Erythroblast (primary cell): ENCODE data around the gene RAB40C.

ENCODE experiments used
- DNase-seq, 2 experiments: peaks; one replicate each; lab custom pipeline; 2025; lab: John Stamatoyannopoulos, UW
- GATA1 ChIP-seq: IDR thresholded peaks from 2 replicates; pipeline ENCODE4 v1.6.1; 2011; ENCODE audit warnings: low read depth, mild to moderate bottlenecking, control low read depth, low read length, moderate library complexity
- POLR2A ChIP-seq: IDR thresholded peaks from 2 replicates; pipeline ENCODE4 v1.6.1; 2011; ENCODE audit warnings: mild to moderate bottlenecking, low read length

Gene RAB40C

DNA sequence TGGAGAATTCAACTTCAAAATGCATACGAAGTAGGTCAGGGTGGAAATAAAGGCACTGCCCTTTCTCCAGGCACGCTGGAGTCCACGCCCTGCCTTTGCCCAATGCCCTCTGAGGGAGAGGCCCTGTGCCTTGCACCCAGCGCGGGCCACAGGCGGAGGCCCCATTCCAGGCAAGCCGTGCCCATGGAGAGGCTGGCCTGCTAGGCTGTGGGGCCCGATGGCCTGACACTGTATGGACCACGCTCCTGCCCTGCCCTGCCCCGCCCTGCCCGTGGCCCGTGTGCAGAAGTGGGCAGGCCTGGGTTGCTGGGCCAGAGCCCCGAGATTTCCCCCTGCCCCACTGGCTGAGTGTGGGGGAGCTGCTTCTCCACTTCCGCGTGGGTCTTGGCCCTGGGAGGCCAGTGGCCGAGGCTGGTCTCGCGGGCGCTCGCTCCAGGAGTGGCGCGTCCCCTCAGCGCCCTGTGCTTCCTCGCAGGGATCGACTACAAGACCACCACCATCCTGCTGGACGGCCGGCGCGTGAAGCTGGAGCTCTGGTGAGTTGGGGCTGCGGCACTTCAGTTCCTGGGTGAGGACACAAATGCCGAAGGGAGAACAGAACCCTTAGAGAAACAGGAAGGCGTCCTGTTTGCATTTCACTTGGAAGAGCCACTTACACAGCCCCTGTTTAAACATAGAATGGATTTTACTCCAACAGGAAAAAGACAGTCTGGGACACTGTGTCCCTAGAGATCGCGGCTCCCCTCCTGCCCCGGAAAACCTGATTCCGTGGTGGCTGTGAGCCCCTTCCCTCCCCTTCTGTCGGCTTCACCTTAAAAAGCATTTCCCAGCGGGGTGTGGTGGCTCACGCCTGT is 27.1 kb downstream of the RAB40C start:
- no peak for DNase-seq

DNA sequence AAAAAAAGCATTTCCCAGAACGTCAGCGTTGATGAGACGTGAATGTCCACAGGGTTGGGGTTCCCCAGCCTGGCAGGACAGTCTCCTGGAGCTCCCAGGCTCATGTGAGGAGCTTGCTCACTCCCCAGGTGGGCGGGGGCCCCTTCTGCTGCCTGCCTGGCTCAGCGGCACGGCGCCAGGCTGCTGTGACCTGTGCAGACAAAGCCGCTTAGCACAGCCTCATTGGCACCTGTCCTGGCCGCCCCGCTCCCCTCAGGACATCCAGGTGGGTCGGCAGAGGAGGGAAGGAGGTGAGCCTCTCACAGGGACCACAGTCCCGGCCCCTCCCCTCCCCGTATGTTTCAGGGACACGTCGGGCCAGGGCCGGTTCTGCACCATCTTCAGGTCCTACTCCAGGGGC is 28.0 kb downstream of the RAB40C start:
- TF ChIP-seq POLR2A = no peak
- no peak for TF ChIP-seq GATA1
- no peak for DNase-seq

More for the DNA sequence above, 27.1 kb downstream of the RAB40C start:
- no peak for TF ChIP-seq GATA1
- no peak for TF ChIP-seq POLR2A

DNA sequence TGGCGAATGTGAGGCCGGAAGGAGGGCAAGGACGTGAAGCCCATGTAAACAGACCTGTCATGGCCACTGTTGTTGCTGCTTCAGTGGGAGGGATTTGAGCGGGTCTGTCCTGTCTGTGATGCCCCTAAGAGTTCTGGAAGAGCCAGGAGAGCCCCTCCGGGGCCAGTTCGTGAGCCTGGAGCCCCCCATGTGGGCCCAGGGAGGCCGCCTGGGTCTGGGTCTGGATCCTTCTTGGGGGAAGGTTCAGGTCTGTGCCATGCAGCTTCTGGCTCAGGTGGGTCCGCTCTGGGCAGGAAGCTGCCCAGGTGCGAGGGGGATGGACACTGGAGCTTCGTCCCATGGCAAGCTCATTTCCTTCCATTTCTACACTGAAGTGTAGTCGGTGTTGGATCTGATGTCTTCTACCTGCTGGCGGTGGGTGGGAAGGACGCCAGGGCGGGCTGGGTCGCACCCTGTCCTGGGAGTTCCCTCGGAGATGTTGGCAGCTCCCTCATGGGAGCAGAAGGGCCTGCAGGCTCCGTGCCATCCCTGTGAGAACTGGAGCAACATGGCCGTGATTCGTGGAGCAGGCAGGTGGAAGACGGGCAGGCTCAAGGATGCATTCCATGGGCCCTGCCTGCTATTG is 29.7 kb downstream of the RAB40C start:
- no peak for TF ChIP-seq GATA1
- TF ChIP-seq POLR2A = no peak
- no peak for DNase-seq

DNA sequence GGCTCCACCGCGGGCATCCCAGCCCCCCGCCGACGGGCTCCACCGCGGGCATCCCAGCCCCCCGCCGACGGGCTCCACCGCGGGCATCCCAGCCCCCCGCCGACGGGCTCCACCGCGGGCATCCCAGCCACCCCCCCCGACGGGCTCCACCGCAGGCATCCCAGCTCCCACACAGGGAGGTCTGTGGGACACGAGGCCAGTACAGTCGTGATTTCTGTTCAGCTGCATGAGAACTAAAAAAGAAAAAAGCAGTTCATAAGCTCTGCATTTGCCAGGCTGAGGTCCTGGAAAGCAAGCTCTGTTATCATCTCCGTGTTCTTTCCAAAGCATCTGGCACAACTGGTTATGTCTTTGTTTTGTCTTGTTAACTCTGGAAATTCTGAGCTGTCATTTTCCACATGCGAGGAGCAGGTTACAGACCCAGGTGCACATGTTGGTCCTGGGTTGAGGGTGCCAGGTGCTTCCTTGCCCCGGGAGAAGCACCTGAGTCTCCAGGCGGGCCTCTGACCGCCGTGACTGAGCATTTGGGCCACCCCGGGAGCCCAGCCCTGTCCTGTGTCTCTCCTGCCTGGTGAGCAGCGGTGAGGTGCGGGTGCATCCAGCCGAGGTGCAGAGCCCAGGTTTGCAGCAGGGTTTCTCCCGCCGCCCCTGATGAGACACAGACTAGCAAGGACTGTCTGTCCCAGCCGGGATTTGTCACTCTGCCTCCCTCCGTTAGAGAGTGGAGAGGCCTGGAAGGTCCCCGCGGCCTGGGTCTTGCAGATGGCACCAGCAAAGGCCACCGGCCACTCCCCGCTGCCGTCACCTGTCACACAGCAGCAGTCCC is 31.0 kb downstream of the RAB40C start:
- DNase-seq = no peak
- TF ChIP-seq GATA1 (no peak), POLR2A (no peak)

DNA sequence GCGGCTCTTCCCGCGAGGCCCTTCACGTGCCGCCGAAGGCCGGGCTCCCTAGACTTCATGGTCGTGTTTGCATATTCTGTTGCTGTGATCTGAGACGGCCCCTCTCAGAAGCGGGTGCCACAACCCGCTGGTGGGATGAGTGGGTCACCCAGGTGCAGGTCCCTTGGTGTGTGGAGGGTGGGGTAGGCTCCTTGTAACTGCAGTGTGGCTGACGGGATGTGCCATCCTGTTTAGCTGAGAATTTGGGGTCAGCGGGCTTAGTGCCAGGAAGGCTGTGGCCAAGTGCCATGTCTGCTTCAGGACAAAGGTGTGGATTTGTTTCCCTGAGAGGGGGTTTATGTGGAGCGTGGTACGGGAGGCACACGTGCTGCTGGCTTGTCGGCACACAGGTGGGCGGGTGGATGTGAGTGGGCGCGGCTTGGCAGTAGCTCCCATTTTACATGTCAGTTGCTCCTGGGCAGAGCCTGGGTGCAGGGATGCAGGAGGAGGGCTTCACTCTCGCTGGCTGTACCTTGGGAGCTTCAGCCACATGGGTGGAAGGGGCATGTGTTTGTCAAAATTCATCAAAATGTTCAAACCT is 31.8 kb downstream of the RAB40C start:
- no peak for DNase-seq

DNA sequence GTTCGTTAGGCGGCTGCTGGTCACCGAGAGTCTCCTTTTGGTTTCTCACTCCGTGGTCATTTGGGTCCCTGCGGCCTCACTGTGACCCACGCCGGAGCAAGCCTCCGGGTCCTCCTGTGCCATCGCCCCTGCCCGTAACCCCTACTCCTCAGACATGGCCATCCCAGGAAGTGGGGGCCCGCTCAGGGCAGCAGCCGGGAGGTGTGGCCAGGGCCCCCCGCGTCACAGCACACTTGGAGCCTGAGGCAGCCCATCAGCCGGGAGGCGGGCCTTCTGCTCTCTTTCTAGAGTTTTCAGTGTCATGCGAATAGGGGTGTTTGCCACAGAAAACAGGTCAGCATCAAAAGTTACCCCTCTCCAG is 33.0 kb downstream of the RAB40C start:
- TF ChIP-seq GATA1 = no peak
- no peak for TF ChIP-seq POLR2A
- DNase-seq = no peak

More for the DNA sequence above, 31.8 kb downstream of the RAB40C start:
- TF ChIP-seq GATA1 (no peak), POLR2A (no peak)

DNA sequence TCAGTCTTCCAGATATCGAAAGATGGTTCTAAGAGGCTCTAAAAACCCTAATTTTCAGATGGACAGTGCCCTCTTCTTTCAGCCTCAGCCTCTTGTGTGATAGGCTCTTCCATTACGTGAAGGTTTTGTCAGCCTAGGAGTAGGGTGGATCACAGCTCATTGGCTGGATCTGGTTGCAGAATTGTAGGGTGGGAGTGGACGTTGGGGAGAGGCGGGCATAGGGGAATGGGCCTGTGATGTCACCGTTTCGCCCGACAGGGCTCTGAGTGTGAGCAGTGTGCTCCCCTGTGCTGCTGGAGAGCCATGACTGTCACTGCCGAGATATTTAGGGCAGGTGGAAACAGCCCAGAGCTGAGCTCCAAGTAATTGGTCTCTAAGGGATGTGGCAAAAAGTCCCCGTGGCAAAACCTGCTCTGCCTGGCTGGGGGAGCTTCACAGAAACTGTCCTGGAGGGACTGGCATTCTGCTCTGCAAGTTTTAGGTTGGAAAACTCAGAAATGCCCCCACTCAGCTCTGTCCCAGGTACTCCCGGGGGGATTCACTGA is 34.7 kb downstream of the RAB40C start:
- no peak for TF ChIP-seq GATA1
- TF ChIP-seq POLR2A = no peak
- no peak for DNase-seq

DNA sequence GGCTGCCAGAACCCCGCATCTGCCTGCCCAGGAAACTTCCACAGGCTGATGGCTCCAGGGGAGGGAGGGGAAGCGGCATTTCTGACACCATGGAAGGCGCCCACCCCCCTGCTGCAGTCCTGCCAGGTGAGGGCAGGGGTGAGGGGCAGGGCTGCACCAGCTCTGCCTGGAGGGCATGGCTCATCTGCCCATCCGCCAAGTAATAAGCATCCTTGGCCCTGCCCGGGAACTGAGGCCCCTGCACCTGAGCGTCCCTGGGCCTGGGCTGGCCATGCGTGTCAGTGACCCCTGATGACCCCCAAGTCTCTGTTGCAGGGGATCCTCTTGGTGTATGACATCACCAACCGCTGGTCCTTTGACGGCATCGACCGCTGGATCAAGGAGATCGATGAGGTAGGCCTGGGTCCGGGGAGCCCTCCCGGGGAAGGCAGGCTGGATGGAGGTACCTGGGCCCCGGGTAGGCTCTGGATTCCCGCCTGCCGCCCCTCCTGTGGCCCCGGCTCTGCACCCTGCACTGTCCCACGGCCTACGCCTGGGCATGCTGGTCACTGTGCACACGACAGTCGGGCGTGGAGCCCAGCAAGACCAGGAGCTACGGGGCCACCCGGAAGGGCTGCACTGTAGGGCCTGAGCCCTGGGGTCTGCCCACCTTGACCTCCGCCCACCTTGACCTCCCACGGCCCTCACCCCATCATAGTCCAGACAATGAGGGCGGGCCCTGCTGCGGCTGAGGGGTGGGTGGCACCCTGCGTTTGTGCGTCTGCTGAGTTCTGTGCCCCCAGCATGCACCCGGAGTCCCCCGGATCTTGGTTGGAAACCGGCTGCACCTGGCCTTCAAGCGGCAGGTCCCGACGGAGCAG is 35.5 kb downstream of the RAB40C start:
- DNase-seq = no peak
- TF ChIP-seq POLR2A = no peak
- TF ChIP-seq GATA1 = no peak

DNA sequence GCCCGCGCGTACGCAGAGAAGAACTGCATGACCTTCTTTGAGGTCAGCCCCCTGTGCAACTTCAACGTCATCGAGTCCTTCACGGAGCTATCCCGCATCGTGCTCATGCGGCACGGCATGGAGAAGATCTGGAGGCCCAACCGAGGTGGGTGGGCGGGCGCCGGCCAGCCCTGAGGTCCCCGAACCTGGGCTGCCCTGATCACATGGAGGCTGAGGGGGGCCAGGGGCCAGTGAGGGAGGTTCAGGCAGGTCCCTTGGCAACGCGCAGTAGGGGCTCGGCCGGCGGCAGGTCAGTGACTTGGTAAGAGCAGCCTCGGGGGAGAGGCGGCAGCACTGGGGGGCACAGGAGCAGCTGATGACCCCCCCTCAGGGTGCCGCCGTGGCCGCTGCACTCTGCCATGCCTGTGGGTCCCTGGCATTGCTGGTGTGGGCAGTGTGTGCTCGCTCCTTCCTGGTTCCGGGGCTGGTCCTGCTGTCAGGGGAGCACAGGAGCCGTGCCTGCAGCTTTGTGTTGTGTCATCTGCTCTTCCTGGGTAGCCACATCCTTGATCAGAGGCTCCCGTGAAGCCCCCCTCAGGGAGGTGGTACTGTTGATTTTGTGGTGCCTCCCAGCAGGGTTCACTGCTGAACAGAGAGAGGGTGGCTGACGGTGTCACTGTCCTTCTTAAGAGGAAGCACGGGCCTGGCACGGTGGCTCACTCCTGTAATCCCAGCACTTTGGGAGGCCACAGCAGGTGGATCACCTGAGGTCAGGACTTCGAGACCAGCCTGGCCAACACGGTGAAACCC is 36.3 kb downstream of the RAB40C start:
- TF ChIP-seq GATA1 (no peak), POLR2A (no peak)
- no peak for DNase-seq

DNA sequence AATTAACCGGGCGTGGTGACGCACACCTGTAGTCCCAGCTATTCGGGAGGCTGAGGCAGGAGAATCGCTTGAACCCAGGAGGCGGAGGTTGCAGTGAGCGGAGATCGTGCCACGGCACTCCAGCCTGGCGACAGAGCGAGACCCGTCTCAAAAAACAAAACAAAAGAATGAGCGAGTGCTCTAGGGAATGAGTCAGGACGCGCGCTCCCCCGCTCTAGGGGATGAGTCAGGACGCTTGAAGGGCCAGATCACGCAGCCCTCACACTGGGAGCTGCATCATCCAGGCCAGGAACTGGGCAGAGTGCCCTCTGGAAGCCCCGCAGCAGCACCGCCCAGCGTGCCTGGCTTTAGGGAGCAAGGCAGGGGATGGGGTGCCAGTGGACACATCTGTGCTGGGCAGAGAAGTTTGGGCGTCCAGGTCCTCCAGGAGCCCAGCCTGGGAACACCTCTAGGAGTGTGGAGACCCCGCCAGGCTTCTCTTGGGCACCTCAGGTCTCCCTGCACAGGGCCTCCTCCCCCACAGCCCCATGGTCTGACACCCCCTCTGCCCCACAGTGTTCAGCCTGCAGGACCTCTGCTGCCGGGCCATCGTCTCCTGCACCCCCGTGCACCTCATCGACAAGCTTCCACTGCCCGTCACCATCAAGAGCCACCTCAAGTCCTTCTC is 37.1 kb downstream of the RAB40C start:
- no peak for DNase-seq
- TF ChIP-seq GATA1 (no peak), POLR2A (no peak)
